ENCODE data around the gene CLCN6. TPM values are rescaled to one million over a fixed set of nuclear protein-coding genes. Genes with fewer than 3 reads are reported as not detected.

The CLCN6 gene
- total RNA-seq, 2 experiments from 2014 or later = 13.2 to 15.7 TPM

DNA sequence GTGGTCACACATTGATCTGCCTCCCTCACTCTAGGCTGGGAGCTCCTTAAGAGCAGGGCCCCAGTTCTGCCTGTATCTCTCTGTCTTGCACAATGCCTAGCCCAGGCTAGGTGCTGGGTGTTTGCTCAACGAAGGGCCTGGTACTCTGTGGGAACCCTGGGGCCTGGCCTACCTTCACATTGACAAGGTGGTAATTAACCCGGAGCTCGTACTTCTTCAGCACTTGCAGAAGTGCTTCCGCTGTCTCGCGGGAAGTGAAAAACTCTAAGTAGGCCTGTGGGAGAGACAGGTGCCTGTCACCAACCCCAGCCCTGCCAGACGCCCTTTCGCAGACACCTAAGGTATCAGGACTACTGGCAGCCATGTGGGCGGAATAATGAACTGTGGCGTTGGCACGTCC, 13.9 kb upstream of the CLCN6 start:
- Mint-ChIP-seq H3K4me3 (no peak overlapping the region), H3K27ac (no peak overlapping the region), H3K27me3 (no peaks in the 10 kb centered on the region), H3K9me3 (no peaks in the 10 kb centered on the region), H3K36me3 (ENCODE audit: low read depth) (peaks cover 16% of the 10 kb centered on the region), H3K4me1 (no peaks in the 10 kb centered on the region)
- ChIA-PET POLR2A (no interaction called here), CTCF (interaction anchor here (1.4 kb wide), 1 partner anchor 9 kb away, joined by 4 read pairs; no protein-coding TSS in a partner anchor)
- DNase-seq = no peak

- Mint-ChIP-seq H3K27ac (no peak overlapping the region), H3K9me3 (no peaks in the 10 kb centered on the region), H3K27me3 (no peaks in the 10 kb centered on the region), H3K36me3 (ENCODE audit: low read depth) (peaks cover 16% of the 10 kb centered on the region), H3K4me1 (no peaks in the 10 kb centered on the region), H3K4me3 (no peak overlapping the region)
- ChIA-PET CTCF (interaction anchor here (0.6 to 3.1 kb wide), 2 partner anchors 8 to 587 kb away, joined by 4 to 13 read pairs; no protein-coding TSS in a partner anchor), POLR2A (no interaction called here)
- no peak for DNase-seq
These were observed 12.2 kb upstream of the CLCN6 start for GRCh38 chr1:11793819-11794218.

GRCh38 chr1:11794446-11795237, 11.3 kb upstream of the CLCN6 start:
- H3K36me3 Mint-ChIP-seq (ENCODE audit: low read depth) = peaks cover 16% of the 10 kb centered on the region
- H3K4me3 Mint-ChIP-seq = no peak overlapping the region
- H3K4me1 Mint-ChIP-seq = no peaks in the 10 kb centered on the region
- no peak for DNase-seq
- no peak overlapping the region for H3K27ac Mint-ChIP-seq
- H3K9me3 Mint-ChIP-seq = no peaks in the 10 kb centered on the region
- no peaks in the 10 kb centered on the region for H3K27me3 Mint-ChIP-seq
- CTCF ChIA-PET = interaction anchor here (0.6 to 3.1 kb wide), 2 partner anchors 9 to 1927 kb away, joined by 3 to 13 read pairs; no protein-coding TSS in a partner anchor
- POLR2A ChIA-PET = no interaction called here

GRCh38 chr1:11795238-11795890, 10.6 kb upstream of the CLCN6 start:
- no peak overlapping the region for H3K27ac Mint-ChIP-seq
- H3K36me3 Mint-ChIP-seq (ENCODE audit: low read depth) = peaks cover 20% of the 10 kb centered on the region
- no peaks in the 10 kb centered on the region for H3K4me1 Mint-ChIP-seq
- H3K4me3 Mint-ChIP-seq = no peak overlapping the region
- ChIA-PET POLR2A (no interaction called here), CTCF (interaction anchor here (0.6 to 3.1 kb wide), 3 partner anchors 10 to 1927 kb away, joined by 3 to 13 read pairs (median 4); no protein-coding TSS in a partner anchor)
- no peaks in the 10 kb centered on the region for H3K9me3 Mint-ChIP-seq
- H3K27me3 Mint-ChIP-seq = no peaks in the 10 kb centered on the region
- DNase-seq = no peak

DNA sequence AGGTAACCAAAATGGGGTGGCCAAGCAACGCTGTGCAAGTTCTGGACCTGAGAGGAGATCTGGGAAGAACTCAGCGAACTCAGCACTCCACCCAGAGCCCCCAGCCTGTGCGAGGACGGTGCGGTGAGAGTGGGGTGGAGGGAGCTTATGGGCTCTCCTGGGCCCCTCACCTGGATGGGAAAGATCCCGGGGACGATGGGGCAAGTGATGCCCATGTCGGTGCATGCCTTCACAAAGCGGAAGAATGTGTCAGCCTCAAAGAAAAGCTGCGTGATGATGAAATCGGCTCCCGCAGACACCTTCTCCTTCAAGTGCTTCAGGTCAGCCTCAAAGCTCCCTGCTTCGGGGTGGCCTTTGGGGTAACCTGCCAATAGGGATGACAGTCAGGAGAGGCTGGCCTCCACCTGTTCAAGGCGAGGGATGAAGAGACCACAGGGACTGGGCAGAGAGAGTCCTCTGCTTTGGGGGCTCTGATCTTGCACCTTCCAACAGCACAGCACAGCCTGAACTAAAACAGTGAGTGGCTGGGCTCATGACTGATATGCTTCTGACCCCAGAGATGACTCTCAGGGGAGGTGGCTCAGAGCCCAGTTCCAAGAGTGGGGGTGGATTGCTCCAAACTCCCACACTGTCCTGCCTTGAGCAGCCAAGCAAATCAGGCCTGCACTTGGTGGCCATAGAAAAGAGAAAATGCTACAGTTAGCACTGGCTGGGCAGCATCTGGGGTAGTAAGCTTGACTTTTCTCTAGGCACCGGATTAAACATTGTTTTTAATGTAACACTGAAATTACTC, 9.8 kb upstream of the CLCN6 start:
- Mint-ChIP-seq H3K27ac (no peak overlapping the region), H3K4me1 (peaks cover 2% of the 10 kb centered on the region), H3K36me3 (ENCODE audit: low read depth) (peaks cover 28% of the 10 kb centered on the region), H3K4me3 (no peak overlapping the region), H3K27me3 (no peaks in the 10 kb centered on the region), H3K9me3 (no peaks in the 10 kb centered on the region)
- ChIA-PET POLR2A (no interaction called here), CTCF (interaction anchor here (0.6 to 3.1 kb wide), 3 partner anchors 11 to 1888 kb away, joined by 3 to 13 read pairs (median 4); no protein-coding TSS in a partner anchor)
- no peak for DNase-seq

- Mint-ChIP-seq H3K36me3 (ENCODE audit: low read depth) (peaks cover 31% of the 10 kb centered on the region), H3K4me3 (no peak overlapping the region), H3K27me3 (no peaks in the 10 kb centered on the region), H3K4me1 (peaks cover 14% of the 10 kb centered on the region), H3K27ac (no peak overlapping the region), H3K9me3 (no peaks in the 10 kb centered on the region)
- ChIA-PET CTCF (interaction anchor here (1.1 to 1.4 kb wide), 3 partner anchors 13 to 760 kb away, joined by 3 to 5 read pairs (median 3); no protein-coding TSS in a partner anchor), POLR2A (no interaction called here)
- DNase-seq = no peak
These were observed 8.3 kb upstream of the CLCN6 start for GRCh38 chr1:11797525-11798216.

DNA sequence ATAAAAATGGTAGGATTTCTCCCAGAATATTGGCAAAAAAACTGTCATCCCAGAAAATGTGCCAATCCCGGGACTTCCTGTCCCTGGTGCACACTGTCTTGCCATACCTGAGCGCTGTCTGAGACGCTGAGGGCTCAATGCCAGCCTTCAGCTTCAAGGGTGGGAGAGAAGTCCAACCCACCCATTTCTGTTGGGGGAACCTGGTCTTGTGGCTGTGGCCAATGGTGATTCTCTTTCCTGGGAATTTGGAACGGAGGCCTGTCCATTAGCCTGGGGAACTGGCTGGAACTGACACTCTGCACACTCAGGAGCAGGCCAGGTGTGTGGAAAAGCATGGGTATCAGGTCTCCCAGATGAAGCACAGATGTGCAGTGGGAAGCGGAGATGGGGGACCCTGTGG, 6.9 kb upstream of the CLCN6 start:
- no peaks in the 10 kb centered on the region for H3K27me3 Mint-ChIP-seq
- no peak for DNase-seq
- ChIA-PET POLR2A (no interaction called here), CTCF (interaction anchor here (1.4 kb wide), 2 partner anchors 14 to 761 kb away, joined by 3 to 5 read pairs; no protein-coding TSS in a partner anchor)
- H3K4me1 Mint-ChIP-seq = peaks cover 27% of the 10 kb centered on the region
- no peaks in the 10 kb centered on the region for H3K9me3 Mint-ChIP-seq
- no peak overlapping the region for H3K4me3 Mint-ChIP-seq
- H3K36me3 Mint-ChIP-seq (ENCODE audit: low read depth) = peaks cover 31% of the 10 kb centered on the region
- no peak overlapping the region for H3K27ac Mint-ChIP-seq

GRCh38 chr1:11799896-11800295, 6.1 kb upstream of the CLCN6 start:
- no peak overlapping the region for H3K4me3 Mint-ChIP-seq
- H3K9me3 Mint-ChIP-seq = no peaks in the 10 kb centered on the region
- CTCF ChIA-PET = no interaction called here
- POLR2A ChIA-PET = no interaction called here
- H3K27ac Mint-ChIP-seq = no peak overlapping the region
- DNase-seq = no peak
- peaks cover 35% of the 10 kb centered on the region for H3K4me1 Mint-ChIP-seq
- peaks cover 25% of the 10 kb centered on the region for H3K36me3 Mint-ChIP-seq (ENCODE audit: low read depth)
- H3K27me3 Mint-ChIP-seq = no peaks in the 10 kb centered on the region

DNA sequence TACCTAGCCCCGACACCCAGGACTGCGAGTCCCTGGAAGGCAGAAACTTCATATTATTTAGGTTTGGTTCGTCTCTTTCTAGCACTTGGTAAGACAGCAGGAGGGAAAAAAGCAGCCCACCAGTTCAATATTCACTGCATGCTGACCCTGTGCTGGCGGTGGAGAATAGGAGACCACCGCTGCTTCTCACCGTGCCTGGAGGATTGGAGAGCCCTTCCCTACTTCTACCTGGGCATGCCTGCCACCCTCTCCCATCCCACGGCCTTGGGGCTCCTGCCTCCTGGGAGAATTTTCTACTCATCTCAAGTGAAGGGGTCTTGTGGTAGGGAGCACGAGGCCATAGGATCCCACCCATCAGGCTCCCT, 5.6 kb upstream of the CLCN6 start:
- ChIA-PET POLR2A (no interaction called here), CTCF (no interaction called here)
- H3K27me3 Mint-ChIP-seq = no peaks in the 10 kb centered on the region
- no peak overlapping the region for H3K4me3 Mint-ChIP-seq
- H3K4me1 Mint-ChIP-seq = peaks cover 39% of the 10 kb centered on the region
- no peak overlapping the region for H3K27ac Mint-ChIP-seq
- no peaks in the 10 kb centered on the region for H3K9me3 Mint-ChIP-seq
- H3K36me3 Mint-ChIP-seq (ENCODE audit: low read depth) = peaks cover 25% of the 10 kb centered on the region
- DNase-seq = no peak

- ChIA-PET CTCF (interaction anchor here (1.2 kb wide), 1 partner anchor 8 kb away, joined by 4 read pairs; no protein-coding TSS in a partner anchor), POLR2A (no interaction called here)
- Mint-ChIP-seq H3K9me3 (no peaks in the 10 kb centered on the region), H3K27me3 (no peaks in the 10 kb centered on the region), H3K4me1 (peaks cover 39% of the 10 kb centered on the region), H3K27ac (no peak overlapping the region), H3K36me3 (ENCODE audit: low read depth) (peaks cover 24% of the 10 kb centered on the region), H3K4me3 (no peak overlapping the region)
- DNase-seq = no peak
These were observed 5.1 kb upstream of the CLCN6 start for GRCh38 chr1:11800756-11801433.

- CTCF ChIA-PET = interaction anchor here (1.0 to 1.5 kb wide), 2 partner anchors 36 to 66 kb away, joined by 4 to 8 read pairs; no protein-coding TSS in a partner anchor
- POLR2A ChIA-PET = no interaction called here
- Mint-ChIP-seq H3K4me3 (peak overlapping the region; percentile 92), H3K27ac (peak overlapping the region; percentile 79), H3K4me1 (peaks cover 53% of the 10 kb centered on the region), H3K36me3 (ENCODE audit: low read depth) (peaks cover 21% of the 10 kb centered on the region), H3K27me3 (no peaks in the 10 kb centered on the region), H3K9me3 (no peaks in the 10 kb centered on the region)
- no peak for DNase-seq
These were observed 3.4 kb upstream of the CLCN6 start for GRCh38 chr1:11802616-11802972.
